ENCODE measurements around the gene LDHAL6B.

Gene LDHAL6B

DNA sequence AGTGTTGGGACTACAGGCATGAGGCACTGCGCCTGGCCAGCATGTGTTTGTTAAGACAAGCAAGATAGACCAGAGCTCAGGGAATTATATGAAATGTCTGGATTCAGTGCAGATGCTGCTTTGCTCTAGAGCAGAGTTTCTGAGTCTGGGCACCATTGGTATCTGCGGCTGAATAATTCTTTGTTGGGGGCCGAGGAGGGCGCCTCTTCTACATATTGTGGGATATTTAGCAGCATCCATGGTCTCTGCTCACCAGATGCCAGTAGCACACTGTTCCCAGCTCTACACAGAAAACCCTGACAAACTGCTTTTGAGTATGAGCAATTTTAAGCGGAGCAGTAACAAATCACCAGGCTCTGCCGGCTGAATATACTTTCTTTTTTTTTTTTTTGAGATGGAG lies 3.6 kb upstream of the LDHAL6B start:
- Histone ChIP-seq H2AFZ (ENCODE audit: low read depth) (no peak overlapping the region), H3K4me2 (no peak overlapping the region), H3K27ac (no peak overlapping the region), H3K79me2 (ENCODE audit: insufficient read depth, low read depth) (no peaks in the 10 kb centered on the region), H3K4me1 (ENCODE audit: low read depth, poor library complexity, severe bottlenecking) (peaks cover 6% of the 10 kb centered on the region), H3K4me3 (IDR thresholded peaks at IDR 0.05; ENCODE audit: insufficient read depth, low read depth, low read length) (no peak overlapping the region), H3K27me3 (ENCODE audit: insufficient read depth, low read depth) (no peaks in the 10 kb centered on the region), H4K20me1 (ENCODE audit: insufficient read depth) (no peaks in the 10 kb centered on the region), H3K9ac (no peak overlapping the region), H3K36me3 (ENCODE audit: insufficient read depth) (no peaks in the 10 kb centered on the region)
- TF ChIP-seq, protein P1, sequence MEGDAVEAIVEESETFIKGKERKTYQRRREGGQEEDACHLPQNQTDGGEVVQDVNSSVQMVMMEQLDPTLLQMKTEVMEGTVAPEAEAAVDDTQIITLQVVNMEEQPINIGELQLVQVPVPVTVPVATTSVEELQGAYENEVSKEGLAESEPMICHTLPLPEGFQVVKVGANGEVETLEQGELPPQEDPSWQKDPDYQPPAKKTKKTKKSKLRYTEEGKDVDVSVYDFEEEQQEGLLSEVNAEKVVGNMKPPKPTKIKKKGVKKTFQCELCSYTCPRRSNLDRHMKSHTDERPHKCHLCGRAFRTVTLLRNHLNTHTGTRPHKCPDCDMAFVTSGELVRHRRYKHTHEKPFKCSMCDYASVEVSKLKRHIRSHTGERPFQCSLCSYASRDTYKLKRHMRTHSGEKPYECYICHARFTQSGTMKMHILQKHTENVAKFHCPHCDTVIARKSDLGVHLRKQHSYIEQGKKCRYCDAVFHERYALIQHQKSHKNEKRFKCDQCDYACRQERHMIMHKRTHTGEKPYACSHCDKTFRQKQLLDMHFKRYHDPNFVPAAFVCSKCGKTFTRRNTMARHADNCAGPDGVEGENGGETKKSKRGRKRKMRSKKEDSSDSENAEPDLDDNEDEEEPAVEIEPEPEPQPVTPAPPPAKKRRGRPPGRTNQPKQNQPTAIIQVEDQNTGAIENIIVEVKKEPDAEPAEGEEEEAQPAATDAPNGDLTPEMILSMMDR (conservative IDR thresholded peaks at IDR 0.05; ENCODE audit: low read depth, low read length), result no peak

DNA sequence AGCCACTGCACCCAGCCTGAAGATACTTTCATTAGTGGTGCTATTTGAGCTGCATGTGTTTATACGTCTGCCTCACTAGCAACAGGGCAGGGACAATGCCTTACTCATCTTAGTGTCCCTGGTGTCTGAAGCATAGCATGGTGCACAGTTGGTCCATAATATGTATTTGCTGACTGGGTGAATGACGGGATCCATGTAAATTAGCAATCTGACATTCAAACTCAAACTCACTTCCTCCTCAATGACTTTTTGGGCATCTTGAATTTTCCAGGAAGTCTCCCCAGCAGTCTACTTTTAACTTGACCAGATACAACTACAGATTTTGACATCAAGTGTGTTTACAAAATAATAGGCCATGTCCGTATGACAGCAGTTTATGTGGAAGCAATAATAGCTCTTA lies 3.0 kb upstream of the LDHAL6B start:
- no peak overlapping the region for H3K4me3 ChIP-seq (IDR thresholded peaks at IDR 0.05; ENCODE audit: insufficient read depth, low read depth, low read length)
- H3K27ac ChIP-seq, result no peak overlapping the region
- no peaks in the 10 kb centered on the region for H3K79me2 ChIP-seq (ENCODE audit: insufficient read depth, low read depth)
- H3K4me1 ChIP-seq (ENCODE audit: low read depth, poor library complexity, severe bottlenecking), result peaks cover 6% of the 10 kb centered on the region
- no peak overlapping the region for H3K9ac ChIP-seq
- H4K20me1 ChIP-seq (ENCODE audit: insufficient read depth), result no peaks in the 10 kb centered on the region
- TF ChIP-seq, protein P1 (conservative IDR thresholded peaks at IDR 0.05; ENCODE audit: low read depth, low read length), result no peak
- no peak overlapping the region for H3K4me2 ChIP-seq
- H3K27me3 ChIP-seq (ENCODE audit: insufficient read depth, low read depth), result no peaks in the 10 kb centered on the region
- no peaks in the 10 kb centered on the region for H3K36me3 ChIP-seq (ENCODE audit: insufficient read depth)
- H2AFZ ChIP-seq (ENCODE audit: low read depth), result no peak overlapping the region

DNA sequence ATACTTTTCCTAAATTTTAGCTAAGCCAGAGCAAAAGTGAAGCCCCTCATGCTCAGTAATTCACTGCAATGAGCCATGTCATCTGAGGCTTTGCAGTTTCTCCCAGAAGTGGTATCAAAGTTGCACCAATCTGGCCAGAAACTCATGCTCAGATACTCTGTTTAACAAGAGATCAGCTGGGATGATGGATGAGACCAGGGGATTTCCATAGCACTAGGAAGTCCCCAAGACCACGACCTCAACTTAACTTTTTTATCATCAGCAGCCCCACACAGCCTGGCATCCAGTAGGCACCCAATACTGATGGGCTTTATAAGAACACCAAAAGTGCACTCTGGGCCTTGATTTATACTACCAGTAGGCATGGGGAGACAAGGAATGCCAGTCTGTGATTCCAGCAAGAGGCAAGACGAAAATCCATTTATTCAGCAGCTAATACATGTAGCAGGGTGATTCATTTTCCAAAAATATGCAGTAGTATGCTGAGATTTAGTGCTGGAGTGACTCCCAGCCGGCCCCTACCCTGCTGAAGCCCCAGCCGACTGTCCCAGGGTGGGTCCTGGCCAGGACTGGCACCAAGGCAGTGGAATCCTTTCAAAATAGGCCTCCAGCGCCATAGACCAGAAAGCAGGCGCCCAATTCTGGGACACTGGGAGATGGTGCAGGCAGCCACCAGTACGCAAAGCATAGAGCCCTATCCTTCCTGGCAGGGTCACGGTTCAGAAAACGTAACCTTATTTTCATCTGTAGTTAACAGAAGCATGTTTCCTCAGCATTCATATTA lies 612 bp upstream of the LDHAL6B start:
- H3K4me2 ChIP-seq, result no peak overlapping the region
- H3K4me3 ChIP-seq (IDR thresholded peaks at IDR 0.05; ENCODE audit: insufficient read depth, low read depth, low read length), result no peak overlapping the region
- no peaks in the 10 kb centered on the region for H3K79me2 ChIP-seq (ENCODE audit: insufficient read depth, low read depth)
- H3K4me1 ChIP-seq (ENCODE audit: low read depth, poor library complexity, severe bottlenecking), result peaks cover 6% of the 10 kb centered on the region
- H3K27me3 ChIP-seq (ENCODE audit: insufficient read depth, low read depth), result no peaks in the 10 kb centered on the region
- TF ChIP-seq, protein P1 (conservative IDR thresholded peaks at IDR 0.05; ENCODE audit: low read depth, low read length), result no peak
- no peak overlapping the region for H3K9ac ChIP-seq
- no peaks in the 10 kb centered on the region for H3K36me3 ChIP-seq (ENCODE audit: insufficient read depth)
- no peak overlapping the region for H3K27ac ChIP-seq
- H4K20me1 ChIP-seq (ENCODE audit: insufficient read depth), result no peaks in the 10 kb centered on the region; the same call in 1 of the 2 replicates
- H2AFZ ChIP-seq (ENCODE audit: low read depth), result no peak overlapping the region

DNA sequence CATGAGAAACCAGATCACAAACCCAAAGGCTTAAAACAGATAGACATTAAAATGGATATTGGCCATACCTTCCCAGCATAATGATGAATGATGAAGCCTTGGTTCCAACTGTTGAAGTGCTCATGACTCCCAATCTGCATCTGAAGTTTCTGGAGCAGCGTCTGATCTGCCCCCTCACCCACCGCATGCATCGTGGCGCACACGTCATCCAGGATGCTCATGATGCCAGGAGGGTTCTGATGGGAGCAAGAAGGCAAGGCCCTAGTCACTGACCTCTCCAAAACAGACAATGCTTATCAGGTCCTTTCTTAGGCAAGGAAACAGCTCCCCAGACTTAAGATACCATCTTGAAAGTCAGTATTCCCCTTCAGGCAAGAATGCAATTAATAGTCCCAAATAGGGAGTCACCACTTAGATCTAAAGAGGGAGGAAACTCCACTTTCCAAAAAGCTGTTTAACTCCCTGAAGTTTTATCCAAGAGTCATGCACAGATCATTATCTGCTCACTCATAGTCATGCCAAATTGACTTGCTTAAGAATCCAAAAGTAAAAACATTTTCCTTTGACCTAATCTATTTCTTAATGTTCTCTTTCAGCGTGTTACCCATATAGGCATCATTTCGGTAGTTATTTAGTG lies 2.1 kb downstream of the LDHAL6B start:
- TF ChIP-seq, protein P1 (conservative IDR thresholded peaks at IDR 0.05; ENCODE audit: low read depth, low read length), result no peak
- H3K4me3 ChIP-seq (IDR thresholded peaks at IDR 0.05; ENCODE audit: insufficient read depth, low read depth, low read length), result no peak overlapping the region
- H3K4me2 ChIP-seq, result no peak overlapping the region
- H3K36me3 ChIP-seq (ENCODE audit: insufficient read depth), result no peaks in the 10 kb centered on the region
- no peaks in the 10 kb centered on the region; the same call in 1 of the 2 replicates for H4K20me1 ChIP-seq (ENCODE audit: insufficient read depth)
- no peak overlapping the region for H3K9ac ChIP-seq
- no peaks in the 10 kb centered on the region for H3K27me3 ChIP-seq (ENCODE audit: insufficient read depth, low read depth)
- H3K4me1 ChIP-seq (ENCODE audit: low read depth, poor library complexity, severe bottlenecking), result peaks cover 6% of the 10 kb centered on the region
- no peak overlapping the region for H2AFZ ChIP-seq (ENCODE audit: low read depth)
- no peak overlapping the region for H3K27ac ChIP-seq
- H3K79me2 ChIP-seq (ENCODE audit: insufficient read depth, low read depth), result no peaks in the 10 kb centered on the region
